Stimulated activated CD4-positive, alpha-beta T cell treated with anti-CD3 and anti-CD28 coated beads, TNF-alpha, amount 100 ng/mL, for 24 hours (primary cell): ENCODE data around the gene FAU.
A peak's percentile ranks its signal among the peaks of the same experiment; 100 is the strongest.
"Not testable (repeated sequence)": the region's sequence is repeated elsewhere in the genome, so short reads cannot be mapped to it uniquely, and the experiment has no call there.

Experiments
- DNase-seq, 3 experiments: peaks; one replicate each; pipeline ENCODE4 v3.0.0-alpha.2; 2020; ENCODE audit warnings: low read depth in 3 of 3

Gene FAU

DNA sequence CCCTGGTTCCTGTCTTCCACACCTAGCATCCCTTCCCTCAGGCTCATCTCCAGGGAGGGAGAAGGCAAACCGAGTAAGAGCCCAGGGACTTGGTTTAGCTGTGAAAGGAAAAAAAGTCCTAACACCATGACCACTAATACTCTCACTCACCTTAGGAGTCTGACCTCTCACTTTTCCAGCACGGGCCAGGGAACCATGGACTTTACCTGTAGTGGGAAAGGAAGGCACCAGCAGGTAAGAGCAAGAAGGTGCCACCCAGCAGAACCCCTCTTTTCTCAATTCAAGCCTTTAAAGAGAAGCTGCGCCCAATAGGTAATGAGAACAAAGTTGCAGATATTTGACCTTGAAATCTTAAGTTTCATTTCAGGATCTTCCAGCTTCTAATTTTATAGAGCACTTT lies 1.1 kb downstream of the FAU start:
- DNase-seq: no peak

DNA sequence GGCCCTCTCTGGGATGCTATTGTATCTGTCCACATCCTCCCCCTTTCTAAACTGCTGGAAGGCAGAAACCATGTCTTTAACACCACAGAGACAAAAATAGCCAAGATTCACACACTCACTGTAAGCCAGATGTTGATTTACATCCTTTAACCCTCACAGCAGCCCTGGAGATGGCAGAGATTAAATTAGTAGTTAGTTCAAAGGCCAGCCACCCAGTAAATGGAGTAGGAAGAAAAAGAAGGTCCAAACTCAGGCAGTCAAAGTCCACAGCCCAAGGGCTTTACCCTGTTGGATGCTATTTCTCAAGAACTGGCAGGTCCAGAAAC lies 2.3 kb downstream of the FAU start:
- no peak for DNase-seq

DNA sequence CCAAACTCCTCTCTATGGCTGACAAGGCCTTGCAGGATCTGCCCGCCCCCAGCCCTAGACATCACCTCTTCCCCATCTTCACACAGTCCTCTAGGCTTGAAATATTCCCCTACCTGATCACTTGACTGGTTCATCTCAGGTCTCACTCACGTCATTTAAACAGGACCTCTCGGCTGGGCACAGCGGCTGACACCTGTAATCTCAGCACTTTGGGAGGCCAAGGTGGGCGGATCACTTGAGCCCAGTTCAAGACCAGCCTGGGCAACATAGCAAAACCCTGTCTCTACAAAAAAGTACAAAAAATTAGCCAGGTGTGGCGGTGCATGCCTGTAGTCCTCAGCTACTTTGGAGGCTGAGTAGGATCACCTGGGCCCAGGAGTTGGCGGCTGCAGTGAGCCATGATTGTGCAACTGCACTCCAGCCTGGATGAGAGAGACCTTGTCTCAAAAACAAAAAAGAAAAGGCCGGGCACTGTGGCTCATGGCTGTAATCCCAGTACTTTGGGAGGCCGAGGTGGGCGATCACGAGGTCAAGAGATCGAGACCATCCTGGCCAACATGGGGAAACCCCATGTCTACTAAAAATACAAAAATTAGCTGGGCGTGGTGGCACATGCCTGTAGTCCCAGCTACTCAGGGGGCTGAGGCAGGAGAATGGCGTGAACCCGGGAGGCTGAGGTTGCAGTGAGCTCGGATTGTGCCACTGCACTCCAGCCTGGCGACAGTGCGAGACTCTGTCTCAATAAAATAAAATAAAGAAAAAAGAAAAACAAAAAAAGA lies 2.9 kb downstream of the FAU start:
- not testable (repeated sequence) for DNase-seq

DNA sequence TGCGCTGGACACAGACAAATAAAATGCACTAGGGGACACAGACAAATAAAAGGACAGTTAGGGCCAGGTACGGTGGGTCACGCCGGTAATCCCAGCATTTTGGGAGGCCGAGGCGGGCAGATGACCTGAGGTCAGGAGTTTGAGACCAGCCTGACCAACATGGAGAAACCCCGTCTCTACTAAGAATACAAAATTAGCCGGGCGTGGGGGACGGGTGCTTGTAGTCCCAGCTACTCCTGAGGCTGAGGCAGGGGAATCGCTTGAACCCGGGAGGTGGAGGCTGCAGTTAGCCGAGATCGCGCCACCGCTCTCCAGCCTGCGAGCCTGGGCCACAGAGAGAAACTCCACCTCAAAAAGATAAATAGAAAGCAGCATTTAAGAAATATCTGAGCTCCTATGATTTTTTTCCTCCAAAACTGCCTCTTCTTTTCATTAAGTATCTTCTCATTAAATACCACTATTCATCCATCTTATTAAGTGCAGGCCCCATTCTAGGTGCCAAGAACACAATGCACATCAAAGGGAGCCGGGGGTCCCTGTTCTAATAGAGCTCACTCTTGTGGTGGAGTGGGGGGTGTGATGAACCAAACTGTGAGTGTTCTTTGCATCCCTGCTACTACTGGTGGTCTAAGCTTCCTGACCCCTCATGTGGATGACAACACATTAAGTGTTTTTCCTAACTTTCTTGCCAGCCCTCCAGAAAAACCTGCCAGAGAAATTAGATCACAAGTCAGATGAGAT lies 3.7 kb downstream of the FAU start:
- no peak for DNase-seq

DNA sequence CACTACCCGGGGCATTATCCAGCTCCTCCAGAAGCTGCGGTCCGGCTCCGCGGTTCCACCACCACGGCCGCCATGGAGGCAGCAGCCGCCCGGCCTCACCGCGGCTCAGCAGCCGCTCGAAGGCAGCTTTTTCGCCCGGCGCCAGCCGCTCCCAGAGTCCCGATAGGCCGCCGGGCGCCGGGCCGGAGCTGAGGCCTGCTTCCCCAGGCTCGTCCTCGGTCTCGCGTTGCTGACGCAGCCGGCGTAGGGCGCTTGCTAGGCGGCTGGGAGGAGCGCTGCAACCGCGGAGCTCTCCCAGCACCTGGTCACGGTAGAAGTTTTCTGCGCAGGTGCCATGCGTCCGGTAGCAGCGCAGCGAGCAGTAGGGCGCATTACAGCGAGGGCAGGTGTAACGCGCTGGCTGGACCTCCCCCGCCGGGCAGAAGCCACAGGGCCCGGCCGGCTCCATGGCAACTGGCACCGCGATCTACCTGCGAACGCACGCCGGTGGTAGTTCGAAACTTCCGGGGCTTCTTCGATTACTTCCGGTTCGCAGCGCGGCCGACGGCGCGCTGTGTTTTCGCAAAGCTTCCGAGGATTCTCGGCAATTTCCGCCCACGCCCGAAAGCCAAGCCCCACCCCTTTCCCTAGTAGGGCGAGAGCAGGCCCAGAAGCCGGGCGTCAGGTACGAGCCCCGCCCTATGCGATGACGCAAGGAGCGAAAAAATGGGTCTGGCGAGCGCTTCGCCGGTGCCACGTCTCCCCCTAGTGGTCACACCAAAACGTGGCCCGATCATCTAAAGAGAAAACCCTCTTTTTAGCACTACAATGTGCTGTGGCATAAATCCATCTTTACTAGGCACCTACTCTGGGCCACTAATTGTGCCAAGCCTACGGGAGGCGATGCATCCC lies 4.5 kb downstream of the FAU start, which contains the start of gene ZNHIT2:
Gene ZNHIT2, minus strand, starts transcription at position 496 of the 891 bp plus-strand sequence. Its CDS starts 48 bp downstream, at position 448.
- peak; percentile 100 for DNase-seq

DNA sequence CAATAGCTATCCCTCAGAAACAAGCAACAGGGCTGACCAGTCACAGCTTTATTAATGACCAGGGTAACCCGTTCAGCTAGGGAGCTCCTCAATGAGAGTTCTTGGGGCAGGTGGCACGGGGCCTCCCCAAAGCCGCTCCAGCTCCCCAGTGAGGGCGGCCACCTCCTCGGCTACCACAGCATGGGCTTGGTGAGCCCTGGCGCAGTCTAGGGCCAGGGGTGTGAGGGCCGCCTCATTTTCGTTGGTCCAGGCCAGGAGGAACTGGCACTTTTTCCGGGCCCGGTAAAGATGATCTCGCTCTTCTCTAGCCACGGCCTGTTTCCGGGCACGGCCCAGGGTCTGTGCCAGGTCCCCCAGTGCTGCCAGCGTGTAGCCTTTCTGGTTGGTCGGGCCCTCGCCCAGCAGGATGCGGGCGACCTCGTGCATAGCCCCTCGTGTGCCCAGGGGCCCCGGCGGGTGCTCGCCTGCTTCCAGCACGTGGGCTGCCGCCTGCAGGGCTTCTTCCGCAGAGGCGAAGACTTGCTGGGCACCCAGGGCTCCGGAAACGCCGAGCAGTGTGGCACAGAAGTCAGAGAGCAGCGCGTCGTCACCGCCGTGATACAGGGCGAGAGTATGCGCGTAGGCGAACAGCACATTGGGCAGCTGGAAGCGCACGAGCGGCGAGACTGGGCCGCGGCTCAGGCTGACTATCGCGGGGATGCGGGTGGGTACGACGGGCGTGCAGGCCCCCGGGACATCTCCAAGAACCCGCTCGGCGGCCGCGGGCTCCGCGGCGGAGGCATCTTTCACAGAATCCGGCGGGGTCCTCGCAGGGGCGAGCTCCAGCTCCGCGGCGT lies 5.3 kb downstream of the FAU start:
- peak in 1 of 3 experiments; percentile 60 for DNase-seq

DNA sequence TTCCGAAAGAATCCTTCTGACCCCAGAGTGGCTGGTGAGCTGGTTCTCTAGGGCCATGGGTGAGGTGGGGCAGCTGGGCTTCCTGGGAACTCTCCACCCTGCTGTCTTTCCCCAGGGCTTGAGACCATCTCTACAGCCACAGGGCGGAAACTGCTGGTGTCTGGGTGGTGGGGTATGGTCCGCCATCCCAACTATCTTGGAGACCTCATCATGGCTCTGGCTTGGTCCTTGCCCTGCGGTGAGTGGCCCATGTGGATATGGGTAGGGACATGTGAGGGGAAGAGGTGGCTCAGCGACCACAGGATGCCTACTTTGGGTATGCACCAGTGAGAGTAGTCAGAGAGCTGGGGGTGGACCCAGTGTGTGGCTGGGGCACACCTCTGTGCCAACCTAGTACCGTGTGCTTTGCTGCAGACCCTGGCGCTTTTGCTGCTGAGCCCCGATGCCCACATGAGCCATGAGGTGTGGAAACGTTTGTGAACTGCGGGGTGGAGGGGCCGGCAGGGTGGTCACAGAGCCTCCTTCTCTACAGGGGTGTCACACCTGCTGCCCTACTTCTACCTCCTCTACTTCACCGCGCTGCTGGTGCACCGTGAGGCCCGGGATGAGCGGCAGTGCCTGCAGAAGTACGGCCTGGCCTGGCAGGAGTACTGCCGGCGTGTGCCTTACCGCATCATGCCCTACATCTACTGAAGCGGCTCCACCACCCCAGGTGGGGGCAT lies 6.4 kb downstream of the FAU start:
- no peak for DNase-seq

DNA sequence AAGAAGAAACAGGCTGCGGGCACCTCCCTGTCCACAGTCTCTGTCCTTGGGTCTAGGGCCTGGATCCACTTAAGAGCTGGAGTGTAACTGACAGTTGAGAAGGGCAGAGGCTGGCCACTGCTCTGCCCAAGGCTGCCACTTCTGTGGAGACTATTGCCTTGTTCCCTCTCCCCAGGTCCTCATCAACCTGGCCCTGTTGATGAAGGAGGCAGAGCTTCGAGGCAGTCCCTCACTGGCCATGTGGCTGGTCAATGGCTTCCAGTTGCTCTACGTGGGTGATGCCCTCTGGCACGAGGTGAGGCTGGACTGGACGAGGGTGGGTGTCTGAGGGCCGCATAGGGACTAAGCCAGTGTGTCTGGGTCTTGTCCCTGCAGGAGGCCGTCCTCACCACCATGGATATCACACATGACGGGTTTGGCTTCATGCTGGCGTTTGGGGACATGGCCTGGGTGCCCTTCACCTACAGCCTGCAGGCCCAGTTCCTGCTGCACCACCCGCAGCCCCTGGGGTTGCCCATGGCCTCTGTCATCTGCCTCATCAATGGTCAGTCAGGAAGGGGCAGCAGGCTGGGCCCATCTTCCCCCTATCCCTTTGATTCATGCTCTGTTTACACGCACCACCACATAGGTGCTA lies 7.3 kb downstream of the FAU start:
- no peak for DNase-seq

DNA sequence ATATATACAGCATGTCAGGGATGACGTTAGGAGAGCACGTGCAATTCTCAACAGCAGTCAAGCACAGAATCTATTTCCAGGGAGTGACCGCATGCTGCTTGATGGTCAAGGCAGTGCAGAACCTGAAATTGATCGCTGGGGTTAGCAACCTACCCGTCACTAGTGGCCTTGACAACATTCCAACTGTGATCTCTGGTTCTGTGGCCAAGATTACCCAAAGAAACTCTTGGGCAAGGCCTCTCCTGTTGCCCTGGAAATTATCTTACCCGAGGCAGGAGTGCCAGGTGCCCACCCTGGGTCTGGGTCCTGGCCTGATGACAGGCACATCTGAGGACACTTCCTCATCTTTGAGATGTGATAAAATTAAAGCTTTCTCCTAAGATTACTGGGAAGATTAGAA lies 8.1 kb downstream of the FAU start:
- no peak for DNase-seq

DNA sequence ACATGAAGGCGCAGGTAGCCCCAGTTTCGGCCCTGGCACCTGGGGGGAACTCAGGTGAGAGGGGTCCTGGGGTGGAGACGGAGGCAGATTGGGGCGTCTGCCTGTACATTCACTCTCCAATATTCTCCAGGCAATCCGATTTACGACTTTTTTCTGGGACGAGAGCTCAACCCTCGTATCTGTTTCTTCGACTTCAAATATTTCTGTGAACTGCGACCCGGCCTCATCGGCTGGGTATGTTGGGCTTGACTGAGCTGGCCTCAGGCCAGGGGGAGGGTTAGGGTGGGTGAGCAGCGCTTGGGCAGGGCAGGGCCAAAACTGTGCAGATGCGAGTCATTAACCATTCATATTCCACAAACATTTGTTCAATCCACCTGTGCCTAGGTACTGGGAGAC lies 8.6 kb downstream of the FAU start:
- DNase-seq: no peak

DNA sequence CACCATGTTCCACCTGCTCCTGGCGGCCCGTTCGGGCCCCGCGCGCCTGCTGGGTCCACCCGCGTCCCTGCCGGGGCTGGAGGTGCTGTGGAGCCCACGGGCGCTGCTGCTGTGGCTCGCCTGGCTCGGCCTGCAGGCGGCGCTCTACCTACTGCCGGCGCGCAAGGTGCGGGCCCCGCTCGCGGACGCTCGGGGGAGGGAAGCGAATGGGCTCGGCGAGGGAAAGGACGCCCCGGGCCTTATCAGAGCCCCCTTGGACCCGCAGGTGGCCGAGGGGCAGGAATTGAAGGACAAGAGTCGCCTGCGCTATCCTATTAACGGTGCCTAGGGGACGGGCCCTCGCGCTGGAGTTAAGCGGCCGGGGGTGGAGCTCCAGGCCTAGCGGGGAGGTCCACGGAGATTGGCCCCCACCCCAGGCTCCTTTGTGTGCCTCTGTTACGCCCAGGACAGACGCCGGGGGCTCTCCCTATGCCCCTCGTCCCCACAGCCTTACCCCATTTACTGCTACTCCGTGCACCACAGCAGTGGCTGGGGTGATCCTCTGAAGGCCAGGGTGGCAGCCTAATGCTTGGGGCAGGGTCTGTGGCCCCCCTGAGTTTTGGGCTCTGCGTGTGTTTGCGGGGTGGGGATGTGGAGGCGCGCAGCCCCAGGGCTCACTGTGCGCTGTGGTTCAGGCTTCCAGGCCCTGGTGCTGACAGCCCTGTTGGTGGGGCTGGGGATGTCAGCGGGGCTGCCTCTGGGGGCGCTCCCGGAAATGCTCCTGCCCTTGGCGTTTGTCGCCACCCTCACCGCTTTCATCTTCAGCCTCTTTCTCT lies 9.2 kb downstream of the FAU start:
- peak in 2 of 3 experiments; percentile 50 to 70 for DNase-seq

DNA sequence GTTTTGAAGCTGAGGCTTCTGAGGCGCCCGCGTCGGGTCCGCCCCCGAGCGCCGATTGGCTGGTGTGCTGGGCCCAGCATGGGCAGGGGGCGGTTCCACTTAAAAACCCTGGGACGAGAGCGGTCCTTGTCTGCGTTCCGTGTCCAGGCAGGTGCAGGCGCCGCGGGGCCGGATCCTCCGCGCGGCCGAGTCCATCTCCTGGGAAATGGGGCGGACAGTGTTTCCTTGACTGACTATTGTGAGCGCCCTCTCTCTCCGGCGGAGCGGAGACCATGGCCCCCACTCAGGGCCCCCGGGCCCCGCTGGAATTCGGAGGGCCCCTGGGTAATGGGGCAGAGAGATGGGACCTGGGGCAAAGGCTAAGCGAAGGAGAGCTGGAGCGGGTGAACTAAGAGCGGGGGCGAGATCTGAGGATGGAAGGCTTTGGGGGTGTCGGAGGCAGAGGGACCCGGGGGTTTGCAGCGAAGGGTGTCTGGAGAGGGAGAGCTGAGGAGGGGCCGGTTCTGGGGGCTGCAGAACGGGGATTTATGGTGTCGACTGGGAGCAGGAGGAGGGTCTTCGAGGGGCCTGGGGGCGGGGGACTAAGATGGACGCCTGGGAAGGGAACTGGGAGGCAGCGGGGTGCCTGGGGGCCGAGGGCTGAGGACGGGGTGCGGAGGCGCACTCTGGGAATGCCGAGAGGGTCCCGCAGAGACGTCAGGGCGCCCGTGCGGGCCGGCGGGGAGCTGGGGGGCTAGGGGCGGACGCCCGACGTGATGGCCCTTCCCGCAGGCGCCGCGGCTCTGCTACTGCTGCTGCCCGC lies 10.0 kb downstream of the FAU start, which contains the start of gene TM7SF2:
Gene TM7SF2, plus strand, starts transcription at position 129 of the 802 bp plus-strand sequence. Its CDS starts 144 bp downstream, at position 273.
- DNase-seq: peak; percentile 86 to 96 (median 87)

DNA sequence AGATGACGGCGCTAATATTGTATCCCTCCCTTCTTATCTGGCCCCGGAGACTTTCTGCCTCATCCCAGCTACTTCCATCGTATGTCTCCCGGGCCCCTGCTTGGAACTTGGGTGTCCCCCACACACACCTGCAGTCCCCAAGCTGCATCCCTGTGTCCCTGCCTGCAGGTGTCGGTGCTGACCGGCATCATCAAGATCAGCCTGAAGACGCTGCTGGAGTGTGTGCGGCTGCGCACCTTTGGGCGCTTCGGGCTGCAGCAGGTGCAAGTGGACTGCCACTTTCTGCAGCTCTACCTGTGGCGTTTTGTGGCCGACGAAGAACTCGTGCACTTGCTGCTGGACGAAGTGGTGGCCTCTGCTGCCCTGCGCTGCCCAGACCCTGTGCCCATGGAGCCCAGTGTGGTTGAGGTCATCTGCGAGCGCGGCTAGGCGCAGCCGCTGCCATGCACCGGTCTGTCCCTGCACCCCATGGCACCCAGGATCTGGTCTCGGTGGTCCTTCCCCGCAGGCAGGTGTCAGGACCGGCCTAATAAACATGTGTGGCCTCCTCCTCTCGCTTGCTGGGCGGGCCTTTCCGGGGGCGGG lies 10.7 kb downstream of the FAU start:
- no peak for DNase-seq

DNA sequence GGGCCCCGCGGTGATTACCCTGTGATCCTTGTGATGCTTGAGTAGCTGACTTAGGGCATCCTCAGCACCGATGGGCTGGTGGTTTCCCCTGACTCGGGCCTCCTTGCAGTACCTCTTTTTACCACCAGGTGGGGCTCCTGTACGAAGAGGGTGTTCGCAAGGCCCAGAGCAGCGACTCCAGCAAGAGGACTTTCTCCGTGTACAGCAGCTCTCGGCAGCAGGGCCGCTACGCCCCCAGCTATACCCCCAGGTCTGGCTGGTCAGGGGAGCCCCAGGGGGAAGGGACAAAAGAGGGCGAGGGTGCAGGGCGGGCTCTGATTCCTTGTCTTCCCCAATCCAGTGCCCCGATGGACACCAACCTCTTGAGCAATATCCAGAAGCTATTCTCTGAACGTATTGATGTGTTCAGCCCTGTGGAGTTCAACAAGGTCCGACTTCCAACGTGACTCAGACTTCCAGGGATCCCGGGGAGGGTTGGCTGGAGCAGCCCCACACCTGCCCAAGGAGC lies 11.5 kb downstream of the FAU start:
- DNase-seq: peak; percentile 91 to 95 (median 94)

DNA sequence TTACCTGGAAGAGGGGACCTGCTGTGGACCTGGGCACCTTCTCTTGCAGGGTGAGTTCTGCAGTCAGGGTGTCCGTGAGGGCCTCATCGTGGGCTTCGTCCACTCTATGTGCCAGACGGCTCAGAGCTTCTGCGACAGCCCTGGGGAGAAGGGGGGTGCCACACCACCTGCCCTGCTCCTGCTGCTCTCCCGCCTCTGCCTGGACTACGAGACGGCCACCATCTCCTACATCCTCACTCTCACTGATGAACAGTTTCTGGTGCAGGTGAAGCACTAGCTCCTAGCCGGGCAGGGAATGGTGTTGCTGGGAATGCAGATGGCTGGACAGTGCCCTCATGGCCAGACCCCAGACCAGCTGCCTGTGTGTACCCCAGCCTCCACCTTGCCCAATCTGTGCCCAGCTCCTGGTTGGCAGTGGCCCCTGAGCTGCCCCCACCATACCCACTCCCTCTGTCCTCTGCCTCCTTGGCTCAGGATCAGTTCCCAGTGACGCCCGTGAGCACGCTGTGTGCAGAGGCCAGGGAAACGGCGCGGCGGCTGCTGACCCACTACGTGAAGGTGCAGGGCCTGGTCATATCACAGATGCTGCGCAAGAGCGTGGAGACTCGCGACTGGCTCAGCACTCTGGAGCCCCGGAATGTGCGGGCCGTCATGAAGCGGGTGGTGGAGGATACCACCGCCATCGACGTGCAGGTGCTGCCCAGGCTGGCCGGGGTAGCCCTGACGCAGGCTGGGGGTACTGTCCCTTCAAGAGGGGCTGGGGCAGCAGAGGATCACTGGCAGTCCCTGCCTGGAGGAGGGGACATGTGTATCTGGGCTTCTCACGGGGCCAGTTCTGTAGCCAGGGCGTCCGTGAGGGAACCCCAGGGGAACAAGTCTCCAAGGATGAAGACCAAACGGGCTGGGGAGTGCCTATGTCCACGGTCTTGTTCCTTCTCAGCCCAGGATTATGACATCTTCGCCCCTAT lies 12.4 kb downstream of the FAU start:
- DNase-seq: no peak

DNA sequence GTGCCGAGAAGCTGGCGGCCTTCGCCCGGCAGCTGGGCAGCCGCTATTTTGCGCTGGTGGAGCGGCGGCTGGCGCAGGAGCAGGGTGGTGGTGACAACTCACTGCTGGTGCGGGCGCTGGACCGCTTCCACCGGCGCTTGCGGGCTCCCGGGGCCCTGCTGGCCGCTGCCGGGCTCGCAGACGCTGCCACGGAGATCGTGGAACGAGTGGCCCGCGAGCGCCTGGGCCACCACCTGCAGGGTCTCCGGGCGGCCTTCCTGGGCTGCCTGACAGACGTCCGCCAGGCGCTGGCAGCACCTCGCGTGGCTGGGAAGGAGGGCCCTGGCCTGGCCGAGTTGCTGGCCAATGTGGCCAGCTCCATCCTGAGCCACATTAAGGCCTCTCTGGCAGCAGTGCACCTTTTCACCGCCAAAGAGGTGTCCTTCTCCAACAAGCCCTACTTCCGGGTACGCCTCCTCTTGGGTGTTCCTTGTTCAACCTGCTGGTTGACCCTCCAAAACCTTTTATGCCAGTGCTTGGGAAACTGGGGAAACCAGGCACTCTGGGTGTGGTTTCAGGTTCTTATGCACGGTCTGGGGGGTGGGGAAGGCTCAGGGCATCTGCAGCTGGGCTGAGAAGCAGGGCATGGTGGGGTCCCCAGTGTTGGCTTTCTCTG lies 13.3 kb downstream of the FAU start:
- no peak for DNase-seq
